Body of pancreas (tissue), 4 donors: ENCODE data around the gene FASTKD1.

Experiments used
- POLR2A ChIP-seq, 3 donors: fragments of 450-650 bp; IDR thresholded peaks; one replicate each; pipeline ENCODE4 v1.6.1; 2016; ENCODE audit warnings: antibody characterized with exemption in 3 of 3, mild to moderate bottlenecking in 2 of 3
- TF ChIP-seq, protein P1 (sequence below), 7 experiments: fragments of 450-650 bp in 4 of 7; fragments of 200-600 bp in 3 of 7; sonication (generic) in 3 of 7; IDR thresholded peaks; one replicate each; pipeline ENCODE4 v1.5.1; 2016 to 2019; ENCODE audit warnings: antibody characterized with exemption in 7 of 7

DNA sequence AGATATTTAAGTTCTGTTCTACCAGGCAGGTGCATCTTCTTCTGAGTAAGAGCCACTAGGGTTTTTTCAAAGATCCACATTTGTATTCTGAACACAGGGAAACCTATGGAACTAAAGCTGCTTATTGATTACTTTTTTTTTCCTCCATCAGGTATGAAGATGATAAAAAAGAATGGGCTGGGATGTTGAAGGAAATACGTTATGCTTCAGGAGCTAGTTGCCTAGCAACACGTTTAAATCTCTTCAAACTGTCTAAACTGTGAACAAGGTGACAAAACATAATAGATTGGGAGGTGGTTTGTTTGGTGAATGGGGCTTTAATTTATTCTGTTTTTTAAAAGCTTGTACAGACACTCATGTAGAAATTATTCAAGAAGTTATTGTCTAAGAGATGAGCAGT, 48.2 kb downstream of the FASTKD1 start:
- TF ChIP-seq POLR2A (IDR thresholded peaks at IDR 0.05) = no peak
- TF ChIP-seq, protein P1, sequence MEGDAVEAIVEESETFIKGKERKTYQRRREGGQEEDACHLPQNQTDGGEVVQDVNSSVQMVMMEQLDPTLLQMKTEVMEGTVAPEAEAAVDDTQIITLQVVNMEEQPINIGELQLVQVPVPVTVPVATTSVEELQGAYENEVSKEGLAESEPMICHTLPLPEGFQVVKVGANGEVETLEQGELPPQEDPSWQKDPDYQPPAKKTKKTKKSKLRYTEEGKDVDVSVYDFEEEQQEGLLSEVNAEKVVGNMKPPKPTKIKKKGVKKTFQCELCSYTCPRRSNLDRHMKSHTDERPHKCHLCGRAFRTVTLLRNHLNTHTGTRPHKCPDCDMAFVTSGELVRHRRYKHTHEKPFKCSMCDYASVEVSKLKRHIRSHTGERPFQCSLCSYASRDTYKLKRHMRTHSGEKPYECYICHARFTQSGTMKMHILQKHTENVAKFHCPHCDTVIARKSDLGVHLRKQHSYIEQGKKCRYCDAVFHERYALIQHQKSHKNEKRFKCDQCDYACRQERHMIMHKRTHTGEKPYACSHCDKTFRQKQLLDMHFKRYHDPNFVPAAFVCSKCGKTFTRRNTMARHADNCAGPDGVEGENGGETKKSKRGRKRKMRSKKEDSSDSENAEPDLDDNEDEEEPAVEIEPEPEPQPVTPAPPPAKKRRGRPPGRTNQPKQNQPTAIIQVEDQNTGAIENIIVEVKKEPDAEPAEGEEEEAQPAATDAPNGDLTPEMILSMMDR (IDR thresholded peaks at IDR 0.05) = no peak
